K562 (cell line): Measurements from ENCODE around the gene MRAS.

ENCODE experiments used
- ELK1 ChIP-seq: sonication (generic); formaldehyde crosslinking; IDR thresholded peaks from 2 replicates; pipeline ENCODE4 v1.8.1; 2022; ENCODE audit warnings: missing genetic modification reagents
- NFIC ChIP-seq: fragments of 450-650 bp; IDR thresholded peaks from 2 replicates; pipeline ENCODE4 v1.6.1; 2017; ENCODE audit warnings: mild to moderate bottlenecking, inconsistent platforms
- SIN3A ChIP-seq, 2 experiments: fragments of 150-350 bp in 1 of 2; IDR thresholded peaks; 2 replicates each; pipeline ENCODE4 v1.6.1; 2011 to 2016; ENCODE audit warnings: borderline replicate concordance in 2 of 2, low read depth in 2 of 2, low read length in 2 of 2, mild to moderate bottlenecking in 2 of 2, moderate library complexity in 2 of 2; ENCODE audit not compliant: control insufficient read depth in 1 of 2
- TRIM24 ChIP-seq, 2 experiments: fragments of 450-650 bp; IDR thresholded peaks; 2 replicates each; pipeline ENCODE4 v1.6.1; 2016
- ZNF592 ChIP-seq: fragments of 450-650 bp; IDR thresholded peaks from 2 replicates; pipeline ENCODE4 v1.6.1; 2017; ENCODE audit warnings: antibody characterized with exemption, mild to moderate bottlenecking
- TF ChIP-seq, protein P1 (sequence below): sonication (generic); formaldehyde crosslinking; IDR thresholded peaks from 2 replicates; pipeline ENCODE4 v1.8.1; 2023; ENCODE audit warnings: mild to moderate bottlenecking, missing genetic modification reagents
- TF ChIP-seq, protein P2 (sequence below), 3 experiments: IDR thresholded peaks in 2 of 3; conservative IDR thresholded peaks in 1 of 3; 2 replicates each; pipeline ENCODE4 v1.5.1; 2011 to 2012; ENCODE audit warnings: low read length in 3 of 3, mild to moderate bottlenecking in 3 of 3, control low read depth in 2 of 3, improper control_type of control experiment in 1 of 3, inconsistent platforms in 1 of 3, low read depth in 1 of 3, mixed read lengths in 1 of 3, moderate library complexity in 1 of 3; ENCODE audit not compliant: insufficient read depth in 2 of 3
- TF ChIP-seq, protein P3 (sequence below): IDR thresholded peaks from 2 replicates; pipeline ENCODE4 v1.6.1; 2012; ENCODE audit warnings: low read depth, low read length, improper control_type of control experiment, borderline replicate concordance

GRCh38 chr3:138325990-138326389, 22.4 kb upstream of the MRAS start:
- TF ChIP-seq ELK1 (CRISPR knock-in tag) (no peak), NFIC (no peak), SIN3A (IDR thresholded peaks at IDR 0.05; ENCODE audit: borderline replicate concordance in 2 of 2, control insufficient read depth in 1 of 2, low read depth in 2 of 2, low read length in 2 of 2) (no peak), TRIM24 (IDR thresholded peaks at IDR 0.05) (no peak), ZNF592 (no peak)
- TF ChIP-seq, protein P1, sequence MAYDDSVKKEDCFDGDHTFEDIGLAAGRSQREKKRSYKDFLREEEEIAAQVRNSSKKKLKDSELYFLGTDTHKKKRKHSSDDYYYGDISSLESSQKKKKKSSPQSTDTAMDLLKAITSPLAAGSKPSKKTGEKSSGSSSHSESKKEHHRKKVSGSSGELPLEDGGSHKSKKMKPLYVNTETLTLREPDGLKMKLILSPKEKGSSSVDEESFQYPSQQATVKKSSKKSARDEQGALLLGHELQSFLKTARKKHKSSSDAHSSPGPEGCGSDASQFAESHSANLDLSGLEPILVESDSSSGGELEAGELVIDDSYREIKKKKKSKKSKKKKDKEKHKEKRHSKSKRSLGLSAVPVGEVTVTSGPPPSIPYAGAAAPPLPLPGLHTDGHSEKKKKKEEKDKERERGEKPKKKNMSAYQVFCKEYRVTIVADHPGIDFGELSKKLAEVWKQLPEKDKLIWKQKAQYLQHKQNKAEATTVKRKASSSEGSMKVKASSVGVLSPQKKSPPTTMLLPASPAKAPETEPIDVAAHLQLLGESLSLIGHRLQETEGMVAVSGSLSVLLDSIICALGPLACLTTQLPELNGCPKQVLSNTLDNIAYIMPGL (CRISPR knock-in tag) = no peak
- TF ChIP-seq, protein P2, sequence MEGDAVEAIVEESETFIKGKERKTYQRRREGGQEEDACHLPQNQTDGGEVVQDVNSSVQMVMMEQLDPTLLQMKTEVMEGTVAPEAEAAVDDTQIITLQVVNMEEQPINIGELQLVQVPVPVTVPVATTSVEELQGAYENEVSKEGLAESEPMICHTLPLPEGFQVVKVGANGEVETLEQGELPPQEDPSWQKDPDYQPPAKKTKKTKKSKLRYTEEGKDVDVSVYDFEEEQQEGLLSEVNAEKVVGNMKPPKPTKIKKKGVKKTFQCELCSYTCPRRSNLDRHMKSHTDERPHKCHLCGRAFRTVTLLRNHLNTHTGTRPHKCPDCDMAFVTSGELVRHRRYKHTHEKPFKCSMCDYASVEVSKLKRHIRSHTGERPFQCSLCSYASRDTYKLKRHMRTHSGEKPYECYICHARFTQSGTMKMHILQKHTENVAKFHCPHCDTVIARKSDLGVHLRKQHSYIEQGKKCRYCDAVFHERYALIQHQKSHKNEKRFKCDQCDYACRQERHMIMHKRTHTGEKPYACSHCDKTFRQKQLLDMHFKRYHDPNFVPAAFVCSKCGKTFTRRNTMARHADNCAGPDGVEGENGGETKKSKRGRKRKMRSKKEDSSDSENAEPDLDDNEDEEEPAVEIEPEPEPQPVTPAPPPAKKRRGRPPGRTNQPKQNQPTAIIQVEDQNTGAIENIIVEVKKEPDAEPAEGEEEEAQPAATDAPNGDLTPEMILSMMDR (IDR thresholded peaks at IDR 0.05 in 2 of 3, conservative IDR thresholded peaks at IDR 0.05 in 1 of 3; ENCODE audit: insufficient read depth in 2 of 3, low read depth in 1 of 3, low read length in 3 of 3) = no peak
- TF ChIP-seq, protein P3, sequence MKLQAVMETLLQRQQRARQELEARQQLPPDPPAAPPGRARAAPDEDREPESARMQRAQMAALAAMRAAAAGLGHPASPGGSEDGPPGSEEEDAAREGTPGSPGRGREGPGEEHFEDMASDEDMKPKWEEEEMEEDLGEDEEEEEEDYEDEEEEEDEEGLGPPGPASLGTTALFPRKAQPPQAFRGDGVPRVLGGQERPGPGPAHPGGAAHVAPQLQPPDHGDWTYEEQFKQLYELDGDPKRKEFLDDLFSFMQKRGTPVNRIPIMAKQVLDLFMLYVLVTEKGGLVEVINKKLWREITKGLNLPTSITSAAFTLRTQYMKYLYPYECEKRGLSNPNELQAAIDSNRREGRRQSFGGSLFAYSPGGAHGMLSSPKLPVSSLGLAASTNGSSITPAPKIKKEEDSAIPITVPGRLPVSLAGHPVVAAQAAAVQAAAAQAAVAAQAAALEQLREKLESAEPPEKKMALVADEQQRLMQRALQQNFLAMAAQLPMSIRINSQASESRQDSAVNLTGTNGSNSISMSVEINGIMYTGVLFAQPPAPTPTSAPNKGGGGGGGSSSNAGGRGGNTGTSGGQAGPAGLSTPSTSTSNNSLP = no peak
